ENCODE measurements around the gene TMEM167A. TPM values are rescaled to one million over a fixed set of nuclear protein-coding genes. Genes with fewer than 3 reads are reported as not detected.

TMEM167A gene
- total RNA-seq, 6 experiments from 2014 or later = 22.4 to 48.4 (median 39.0) TPM

GRCh38 chr5:83095957-83096539 lies 18.9 kb upstream of the TMEM167A start:
- DNase-seq (no peak), ATAC-seq (peak in 1 of 4 donors; percentile 36)
- H3K4me1 ChIP-seq = no peaks in the 10 kb centered on the region
- H3K9me3 ChIP-seq = peaks cover 0 to 4% (median 0%) of the 10 kb centered on the region in 4 donors
- H3K4me3 ChIP-seq = no peak overlapping the region
- no peaks in the 10 kb centered on the region for H3K27me3 ChIP-seq
- intact Hi-C loops (cut with DNase I) = no loop called here
- no peaks in the 10 kb centered on the region for H3K36me3 ChIP-seq
- no peak overlapping the region for H3K27ac ChIP-seq
- WGBS (ENCODE audit: insufficient coverage, low coverage, low lambda C conversion rate, missing lambda C conversion rate) = 58% methylated on average over 4 of the region's 6 CpGs
- TF ChIP-seq POLR2A (IDR thresholded peaks at IDR 0.05) = no peak
- TF ChIP-seq CTCF (IDR thresholded peaks at IDR 0.05) = no peak

GRCh38 chr5:83095163-83095956 lies 18.2 kb upstream of the TMEM167A start:
- WGBS (ENCODE audit: insufficient coverage, low coverage, low lambda C conversion rate, missing lambda C conversion rate) = 80% methylated on average over 3 of the region's 3 CpGs
- H3K27ac ChIP-seq = no peak overlapping the region
- ATAC-seq (no peak), DNase-seq (no peak)
- intact Hi-C loops (cut with DNase I) = no loop called here
- H3K4me1 ChIP-seq = no peaks in the 10 kb centered on the region
- TF ChIP-seq CTCF (IDR thresholded peaks at IDR 0.05) (no peak), POLR2A (IDR thresholded peaks at IDR 0.05) (no peak)
- no peaks in the 10 kb centered on the region for H3K36me3 ChIP-seq
- H3K9me3 ChIP-seq = peaks cover 0 to 4% (median 0%) of the 10 kb centered on the region in 4 donors
- H3K27me3 ChIP-seq = no peaks in the 10 kb centered on the region
- H3K4me3 ChIP-seq = no peak overlapping the region

- intact Hi-C loops (cut with DNase I) = no loop called here
- Histone ChIP-seq H3K27me3 (no peaks in the 10 kb centered on the region), H3K27ac (no peak overlapping the region), H3K36me3 (no peaks in the 10 kb centered on the region), H3K4me3 (no peak overlapping the region), H3K4me1 (no peaks in the 10 kb centered on the region), H3K9me3 (peaks cover 0 to 4% (median 0%) of the 10 kb centered on the region in 4 donors)
- no peak for DNase-seq
- ATAC-seq = no peak
- no peak for TF ChIP-seq CTCF (IDR thresholded peaks at IDR 0.05)
- TF ChIP-seq POLR2A (IDR thresholded peaks at IDR 0.05) = no peak
- 96% methylated on average over 4 of the region's 4 CpGs for WGBS (ENCODE audit: insufficient coverage, low coverage, low lambda C conversion rate, missing lambda C conversion rate)
Measured at GRCh38 chr5:83093692-83094091, 16.5 kb upstream of the TMEM167A start.

- H3K9me3 ChIP-seq = peaks cover 0 to 4% (median 0%) of the 10 kb centered on the region in 4 donors
- no peak for ATAC-seq
Measured at GRCh38 chr5:83092619-83093018, 15.4 kb upstream of the TMEM167A start.

More at GRCh38 chr5:83092619-83093018, 15.4 kb upstream of the TMEM167A start:
- Histone ChIP-seq H3K4me1 (no peaks in the 10 kb centered on the region), H3K27ac (no peak overlapping the region), H3K36me3 (no peaks in the 10 kb centered on the region), H3K4me3 (no peak overlapping the region), H3K27me3 (no peaks in the 10 kb centered on the region)
- DNase-seq = no peak
- 88% methylated on average over 2 of the region's 2 CpGs for WGBS (ENCODE audit: insufficient coverage, low coverage, low lambda C conversion rate, missing lambda C conversion rate)
- intact Hi-C loops (cut with DNase I) = no loop called here
- TF ChIP-seq POLR2A (IDR thresholded peaks at IDR 0.05) (no peak), CTCF (IDR thresholded peaks at IDR 0.05) (no peak)

Measured in right lobe of liver (tissue), 6 donors.